Neural cell (in vitro differentiated cells): ENCODE data around the gene SETD5. TPM values are rescaled to one million over a fixed set of nuclear protein-coding genes. Genes with fewer than 3 reads are reported as not detected.

ENCODE experiments used
- H2AFZ ChIP-seq: fragments of 200-600, 300-800 bp; sonication (generic), shearing (Covaris generic); 2 replicates; pipeline ENCODE4 v1.6.0; 2014; ENCODE audit warnings: low read depth, mild to moderate bottlenecking, antibody characterized with exemption, low read length, moderate library complexity
- H3F3A ChIP-seq: fragments of 200-600 bp; shearing (Covaris generic); 2 replicates; pipeline ENCODE4 v1.6.1; 2016; ENCODE audit warnings: mild to moderate bottlenecking, moderate library complexity, mixed read lengths, antibody characterized with exemption, low read length; ENCODE audit not compliant: insufficient read depth, poor library complexity, severe bottlenecking
- H3K27ac ChIP-seq: fragments of 200-600, 300-800 bp; sonication (generic), shearing (Covaris generic); 2 replicates; pipeline ENCODE4 v1.5.1; 2014; ENCODE audit warnings: mild to moderate bottlenecking, low read length, moderate library complexity
- H3K27me3 ChIP-seq: fragments of 300-800, 200-600 bp; sonication (generic), shearing (Covaris generic); 2 replicates; pipeline ENCODE4 v1.6.0; 2014; ENCODE audit warnings: mild to moderate bottlenecking, low read depth, low read length, moderate library complexity; ENCODE audit not compliant: insufficient read depth
- H3K36me3 ChIP-seq: fragments of 300-800, 200-600 bp; sonication (generic), shearing (Covaris generic); 2 replicates; pipeline ENCODE4 v1.5.1; 2014; ENCODE audit warnings: mild to moderate bottlenecking, antibody characterized with exemption, low read length, moderate library complexity; ENCODE audit not compliant: insufficient read depth
- H3K4me2 ChIP-seq: fragments of 300-800, 200-600 bp; sonication (generic), shearing (Covaris generic); 2 replicates; pipeline ENCODE4 v1.6.0; 2014; ENCODE audit warnings: mild to moderate bottlenecking, low read length
- H3K4me3 ChIP-seq: fragments of 300-800, 200-600 bp; sonication (generic), shearing (Covaris generic); 2 replicates; pipeline ENCODE4 v1.5.1; 2014; ENCODE audit warnings: mild to moderate bottlenecking, low read length, moderate library complexity
- H3K79me2 ChIP-seq: fragments of 200-600 bp; shearing (Covaris generic); replicated peaks from 2 replicates; pipeline ENCODE4 v1.6.0; 2014; ENCODE audit warnings: mild to moderate bottlenecking, low read length, moderate library complexity; ENCODE audit not compliant: insufficient read depth
- H3K9ac ChIP-seq: fragments of 300-800, 200-600 bp; sonication (generic), shearing (Covaris generic); 2 replicates; pipeline ENCODE4 v1.6.1; 2016; ENCODE audit warnings: mild to moderate bottlenecking, low read length, mixed read lengths
- H3K9me2 ChIP-seq: fragments of 200-600 bp; shearing (Covaris generic); 2 replicates; pipeline ENCODE4 v1.6.1; 2016; ENCODE audit warnings: mild to moderate bottlenecking, low read length, mixed read lengths; ENCODE audit not compliant: insufficient read depth
- H3K9me3 ChIP-seq: fragments of 200-600, 300-800 bp; sonication (generic), shearing (Covaris generic); 2 replicates; pipeline ENCODE4 v1.6.1; 2016; ENCODE audit warnings: mild to moderate bottlenecking, mixed run types, low read length, moderate library complexity, mixed read lengths
- H4K20me1 ChIP-seq: fragments of 200-600 bp; shearing (Covaris generic); 2 replicates; pipeline ENCODE4 v1.6.1; 2016; ENCODE audit warnings: mild to moderate bottlenecking, mixed run types; ENCODE audit not compliant: insufficient read depth
- CTCF ChIP-seq: fragments of 450-650 bp; IDR thresholded peaks from 2 replicates; pipeline ENCODE4 v1.5.1; 2014; ENCODE audit warnings: antibody characterized with exemption, mild to moderate bottlenecking, moderate library complexity; ENCODE audit not compliant: poor library complexity, severe bottlenecking
- EP300 ChIP-seq: fragments of 450-650 bp; conservative IDR thresholded peaks from 2 replicates; pipeline ENCODE4 v1.6.1; 2014; ENCODE audit warnings: antibody characterized with exemption, mild to moderate bottlenecking, moderate library complexity; ENCODE audit not compliant: poor library complexity, severe bottlenecking
- EZH2 ChIP-seq: fragments of 200-600, 300-800 bp; shearing (Covaris generic), sonication (generic); IDR thresholded peaks from 2 replicates; pipeline ENCODE4 v1.6.1; 2014; ENCODE audit warnings: antibody characterized with exemption, low read length, borderline replicate concordance, mild to moderate bottlenecking; ENCODE audit not compliant: insufficient read depth, poor library complexity, severe bottlenecking
- MXI1 ChIP-seq: fragments of 450-650 bp; conservative IDR thresholded peaks from 2 replicates; pipeline ENCODE4 v1.6.1; 2014; ENCODE audit warnings: antibody characterized with exemption, mild to moderate bottlenecking; ENCODE audit not compliant: poor library complexity, severe bottlenecking
- POLR2AphosphoS5 ChIP-seq: IDR thresholded peaks from 2 replicates; pipeline ENCODE4 v1.6.1; 2012
- RAD21 ChIP-seq: fragments of 450-650 bp; conservative IDR thresholded peaks from 2 replicates; pipeline ENCODE4 v1.6.1; 2014; ENCODE audit warnings: antibody characterized with exemption, mild to moderate bottlenecking, moderate library complexity
- REST ChIP-seq: IDR thresholded peaks from 2 replicates; pipeline ENCODE4 v1.6.1; 2012; ENCODE audit warnings: borderline replicate concordance
- SMC3 ChIP-seq: fragments of 450-650 bp; conservative IDR thresholded peaks from 2 replicates; pipeline ENCODE4 v1.6.1; 2014; ENCODE audit warnings: antibody characterized with exemption, mild to moderate bottlenecking, moderate library complexity; ENCODE audit not compliant: poor library complexity
- TAF1 ChIP-seq: IDR thresholded peaks from 2 replicates; pipeline ENCODE4 v1.6.1; 2012; ENCODE audit warnings: low read depth
- polyA plus RNA-seq: library from polyadenylated mRNA; depleted of rRNA; stranded (reverse); fragments of >200 nt; gene quantifications from 2 replicates; pipeline ENCODE4 v1.2.3, GENCODE V29; 2014

SETD5 gene
- polyA plus RNA-seq, 1 donor from 2014 or later: 38.0 TPM

- Histone ChIP-seq H3K9me3 (peaks cover 7% of the 10 kb centered on the region), H3F3A (peaks cover 12% of the 10 kb centered on the region), H3K36me3 (no peaks in the 10 kb centered on the region), H3K27me3 (no peaks in the 10 kb centered on the region), H2AFZ (no peak overlapping the region), H4K20me1 (no peaks in the 10 kb centered on the region), H3K4me2 (no peak overlapping the region), H3K9ac (no peak overlapping the region), H3K79me2 (peaks cover 100% of the 10 kb centered on the region), H3K4me3 (no peak overlapping the region), H3K9me2 (no peaks in the 10 kb centered on the region), H3K27ac (no peak overlapping the region)
- TF ChIP-seq MXI1 (no peak), RAD21 (no peak), EP300 (no peak)
Observed at GRCh38 chr3:9406856-9407626, 9.6 kb downstream of the SETD5 start.

- Histone ChIP-seq H3K9me3 (peaks cover 7% of the 10 kb centered on the region), H4K20me1 (no peaks in the 10 kb centered on the region), H2AFZ (no peak overlapping the region), H3F3A (peaks cover 10% of the 10 kb centered on the region), H3K79me2 (peaks cover 100% of the 10 kb centered on the region), H3K36me3 (no peaks in the 10 kb centered on the region), H3K9ac (no peak overlapping the region), H3K4me2 (no peak overlapping the region), H3K4me3 (no peak overlapping the region), H3K9me2 (no peaks in the 10 kb centered on the region), H3K27me3 (no peaks in the 10 kb centered on the region), H3K27ac (no peak overlapping the region)
- TF ChIP-seq REST: no peak
- TF ChIP-seq RAD21: no peak
- no peak for TF ChIP-seq EZH2
- TF ChIP-seq EP300: no peak
- no peak for TF ChIP-seq MXI1
Observed at GRCh38 chr3:9408061-9408460, 10.6 kb downstream of the SETD5 start.

- H3K4me2 ChIP-seq: no peak overlapping the region
- H3K27ac ChIP-seq: no peak overlapping the region
- H3K79me2 ChIP-seq: peaks cover 100% of the 10 kb centered on the region
- H3K9ac ChIP-seq: no peak overlapping the region
- H3K9me2 ChIP-seq: no peaks in the 10 kb centered on the region
- no peak overlapping the region for H2AFZ ChIP-seq
- H3K27me3 ChIP-seq: no peaks in the 10 kb centered on the region
- H3K9me3 ChIP-seq: peaks cover 7% of the 10 kb centered on the region
- no peaks in the 10 kb centered on the region for H4K20me1 ChIP-seq
- peaks cover 8% of the 10 kb centered on the region for H3F3A ChIP-seq
- H3K4me3 ChIP-seq: no peak overlapping the region
- TF ChIP-seq EP300 (no peak), EZH2 (no peak), REST (no peak), RAD21 (no peak), SMC3 (no peak), POLR2AphosphoS5 (no peak), TAF1 (no peak), CTCF (no peak), MXI1 (no peak)
- no peaks in the 10 kb centered on the region for H3K36me3 ChIP-seq
Observed at GRCh38 chr3:9408546-9408945, 11.1 kb downstream of the SETD5 start.
